ENCODE results near the gene GEMIN4.

DNA sequence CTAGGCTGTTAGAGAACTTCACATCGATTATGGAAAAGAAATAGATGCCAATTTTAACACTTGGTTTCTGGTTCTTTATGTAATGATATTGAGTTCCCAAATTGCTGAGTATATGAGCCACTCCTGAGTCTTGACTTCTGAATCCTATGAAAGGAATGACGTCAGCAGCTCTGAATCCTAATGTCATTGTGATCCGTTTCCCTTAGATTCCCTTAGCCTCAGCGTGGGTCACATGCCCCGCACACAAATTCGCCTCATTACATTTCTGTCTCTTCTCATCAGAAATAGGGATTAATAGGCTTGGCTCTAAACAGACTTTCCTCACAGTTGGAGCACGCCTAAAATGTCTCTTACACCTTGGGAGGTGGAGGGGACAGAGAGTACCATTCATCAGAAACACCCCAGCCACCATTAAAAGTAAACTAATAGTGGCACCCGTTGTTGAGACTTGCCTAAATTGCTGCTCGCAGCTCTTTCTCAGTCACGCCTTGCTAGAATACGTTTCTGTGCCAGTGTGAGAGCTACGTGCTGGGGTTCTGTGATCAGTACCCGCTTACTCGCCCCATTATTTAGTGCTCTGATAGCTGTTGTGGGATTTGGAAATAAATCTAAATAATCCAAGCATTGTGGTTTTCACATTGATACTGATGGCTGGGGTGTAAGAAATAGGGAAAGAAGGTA lies 37.2 kb upstream of the GEMIN4 start:
- TF ChIP-seq, protein P1, sequence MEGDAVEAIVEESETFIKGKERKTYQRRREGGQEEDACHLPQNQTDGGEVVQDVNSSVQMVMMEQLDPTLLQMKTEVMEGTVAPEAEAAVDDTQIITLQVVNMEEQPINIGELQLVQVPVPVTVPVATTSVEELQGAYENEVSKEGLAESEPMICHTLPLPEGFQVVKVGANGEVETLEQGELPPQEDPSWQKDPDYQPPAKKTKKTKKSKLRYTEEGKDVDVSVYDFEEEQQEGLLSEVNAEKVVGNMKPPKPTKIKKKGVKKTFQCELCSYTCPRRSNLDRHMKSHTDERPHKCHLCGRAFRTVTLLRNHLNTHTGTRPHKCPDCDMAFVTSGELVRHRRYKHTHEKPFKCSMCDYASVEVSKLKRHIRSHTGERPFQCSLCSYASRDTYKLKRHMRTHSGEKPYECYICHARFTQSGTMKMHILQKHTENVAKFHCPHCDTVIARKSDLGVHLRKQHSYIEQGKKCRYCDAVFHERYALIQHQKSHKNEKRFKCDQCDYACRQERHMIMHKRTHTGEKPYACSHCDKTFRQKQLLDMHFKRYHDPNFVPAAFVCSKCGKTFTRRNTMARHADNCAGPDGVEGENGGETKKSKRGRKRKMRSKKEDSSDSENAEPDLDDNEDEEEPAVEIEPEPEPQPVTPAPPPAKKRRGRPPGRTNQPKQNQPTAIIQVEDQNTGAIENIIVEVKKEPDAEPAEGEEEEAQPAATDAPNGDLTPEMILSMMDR (IDR thresholded peaks at IDR 0.05; ENCODE audit: control extremely low read depth in 1 of 3, insufficient read depth in 1 of 3, low read depth in 1 of 3, low read length in 3 of 3): no peak
- no peak for TF ChIP-seq EP300 (IDR thresholded peaks at IDR 0.05; ENCODE audit: borderline replicate concordance in 1 of 2, low read depth in 2 of 2, low read length in 2 of 2)
- TF ChIP-seq SRF (IDR thresholded peaks at IDR 0.05; ENCODE audit: low read depth, low read length): no peak
- no peak; the same call in 1 of the 2 replicates for TF ChIP-seq POLR2AphosphoS5 (IDR thresholded peaks at IDR 0.05; ENCODE audit: low read depth, low read length)
- no peak for TF ChIP-seq BCL11A (IDR thresholded peaks at IDR 0.05; ENCODE audit: low read depth in 2 of 2, low read length in 2 of 2)
- TF ChIP-seq NRF1 (IDR thresholded peaks at IDR 0.05; ENCODE audit: low read depth, low read length): no peak
- TF ChIP-seq, protein P2, sequence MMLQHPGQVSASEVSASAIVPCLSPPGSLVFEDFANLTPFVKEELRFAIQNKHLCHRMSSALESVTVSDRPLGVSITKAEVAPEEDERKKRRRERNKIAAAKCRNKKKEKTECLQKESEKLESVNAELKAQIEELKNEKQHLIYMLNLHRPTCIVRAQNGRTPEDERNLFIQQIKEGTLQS (IDR thresholded peaks at IDR 0.05; ENCODE audit: insufficient read depth, low read depth, low read length): no peak
- no peak for TF ChIP-seq JUND (IDR thresholded peaks at IDR 0.05; ENCODE audit: low read length)
- TF ChIP-seq EZH2 (IDR thresholded peaks at IDR 0.05; ENCODE audit: low read depth, low read length, severe bottlenecking): no peak
- TF ChIP-seq CHD2 (IDR thresholded peaks at IDR 0.05; ENCODE audit: low read length): no peak
- no peak for TF ChIP-seq CEBPB (IDR thresholded peaks at IDR 0.05; ENCODE audit: low read depth, low read length)
- TF ChIP-seq POLR2A (IDR thresholded peaks at IDR 0.05; ENCODE audit: control extremely low read depth in 1 of 2, low read depth in 2 of 2, low read length in 2 of 2): no peak; a peak in 1 of 3 replicates
- no peak for TF ChIP-seq EGR1 (IDR thresholded peaks at IDR 0.05; ENCODE audit: borderline replicate concordance, low read depth, low read length)
